Activated CD8-positive, alpha-beta memory T cell treated with anti-CD3 and anti-CD28 coated beads, Interleukin-2, amount 50 U/mL, for 48 hours (primary cell): Measurements from ENCODE around the gene PRLR.
"Not testable (repeated sequence)": the region's sequence is repeated elsewhere in the genome, so short reads cannot be mapped to it uniquely, and the experiment has no call there.

Experiments used
- DNase-seq: peaks from one replicate; pipeline ENCODE4 v3.0.0-alpha.2; 2020

Gene PRLR

GRCh38 chr5:35066260-35066795 lies 164.0 kb downstream of the PRLR start:
- no peak for DNase-seq

- no peak for DNase-seq
Observed at GRCh38 chr5:35063414-35063813, 166.9 kb downstream of the PRLR start.

GRCh38 chr5:35061211-35061770 lies 169.0 kb downstream of the PRLR start:
- DNase-seq, result no peak

GRCh38 chr5:35060236-35060635 lies 170.1 kb downstream of the PRLR start:
- DNase-seq, result no peak

GRCh38 chr5:35059251-35059650 lies 171.0 kb downstream of the PRLR start:
- no peak for DNase-seq

- no peak for DNase-seq
Observed at GRCh38 chr5:35058374-35058788, 171.9 kb downstream of the PRLR start.

GRCh38 chr5:35056686-35057085 lies 173.6 kb downstream of the PRLR start:
- no peak for DNase-seq

GRCh38 chr5:35052838-35053237 lies 177.4 kb downstream of the PRLR start:
- DNase-seq, result no peak

- DNase-seq, result no peak
Observed at GRCh38 chr5:35050541-35051126, 179.7 kb downstream of the PRLR start.

- DNase-seq, result no peak
Observed at GRCh38 chr5:35048910-35049309, 181.4 kb downstream of the PRLR start.

- DNase-seq, result no peak
Observed at GRCh38 chr5:35047785-35048404, 182.4 kb downstream of the PRLR start, which contains the start of gene AGXT2. Gene AGXT2, minus strand, starts transcription at chr5:35047949. Its CDS starts 57 bp downstream, at chr5:35047892.

- DNase-seq, result no peak
Observed at GRCh38 chr5:35046774-35047173, 183.5 kb downstream of the PRLR start.

- no peak for DNase-seq
Observed at GRCh38 chr5:35045280-35045679, 185.0 kb downstream of the PRLR start.

GRCh38 chr5:35044649-35045048 lies 185.6 kb downstream of the PRLR start:
- DNase-seq, result no peak

- DNase-seq, result no peak
Observed at GRCh38 chr5:35042781-35043180, 187.5 kb downstream of the PRLR start.

GRCh38 chr5:35041261-35041660 lies 189.0 kb downstream of the PRLR start:
- DNase-seq, result no peak

- no peak for DNase-seq
Observed at GRCh38 chr5:35038891-35039290, 191.4 kb downstream of the PRLR start.

GRCh38 chr5:35036536-35036935 lies 193.8 kb downstream of the PRLR start:
- DNase-seq, result no peak

GRCh38 chr5:35035929-35036328 lies 194.4 kb downstream of the PRLR start:
- not testable (repeated sequence) for DNase-seq

GRCh38 chr5:35035271-35035670 lies 195.0 kb downstream of the PRLR start:
- no peak for DNase-seq

GRCh38 chr5:35032356-35032755 lies 197.9 kb downstream of the PRLR start:
- DNase-seq, result no peak

- no peak for DNase-seq
Observed at GRCh38 chr5:35031276-35031675, 199.0 kb downstream of the PRLR start.

- DNase-seq, result no peak
Observed at GRCh38 chr5:35030426-35031100, 199.7 kb downstream of the PRLR start.

- DNase-seq, result no peak
Observed at GRCh38 chr5:35029333-35029732, 201.0 kb downstream of the PRLR start.
